Ramos (cell line): ENCODE measurements around the gene WDR33.
"Not testable (repeated sequence)": the region's sequence is repeated elsewhere in the genome, so short reads cannot be mapped to it uniquely, and the experiment has no call there.

Experiments used
- in situ Hi-C: fragments of 300-500 bp; cut with MboI; formaldehyde crosslinking; loops from one replicate; pipeline ENCODE4 v1.14.3; 2022; ENCODE audit warnings: low sequenced_read_pairs; ENCODE audit not compliant: unreplicated experiment

The WDR33 gene

DNA sequence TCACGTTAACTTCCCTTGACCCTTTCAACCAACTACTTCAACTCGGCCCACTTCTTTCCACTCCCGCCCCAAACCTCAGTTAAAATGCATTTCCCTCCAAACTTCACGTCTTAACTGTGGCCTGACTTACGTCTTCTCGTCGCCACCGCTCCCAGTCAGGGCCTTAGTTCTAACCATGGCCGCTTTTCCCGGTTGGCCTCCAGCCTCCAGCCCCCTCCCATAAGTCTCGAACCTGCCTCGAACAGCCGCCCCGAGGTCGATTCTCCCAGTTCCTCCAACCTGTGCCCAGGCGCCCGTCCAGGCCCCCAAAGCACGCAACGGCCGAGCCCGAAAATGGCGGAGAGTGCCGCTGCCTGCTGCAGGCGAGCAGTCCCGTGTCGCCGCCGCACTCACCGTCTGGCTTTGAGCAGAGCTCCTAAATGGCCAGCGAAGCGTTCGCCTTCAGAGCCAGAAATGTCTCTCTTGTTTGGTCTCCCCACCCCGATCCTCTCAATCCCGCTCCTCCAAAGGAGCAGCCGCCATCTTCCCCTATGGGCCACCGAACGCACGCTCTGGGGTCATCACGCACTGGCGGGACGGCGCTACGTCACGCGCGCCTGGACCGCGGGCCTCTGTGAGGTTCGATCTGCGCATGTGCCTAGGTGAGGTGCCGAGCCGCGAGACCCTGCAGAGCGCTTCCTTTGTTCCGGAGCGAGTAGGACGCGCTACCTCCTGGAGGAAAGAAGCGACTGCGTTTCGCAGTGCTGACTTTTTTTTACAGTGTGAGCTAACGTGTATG lies at the start of gene WDR33:
Gene WDR33, minus strand, starts transcription at position 553 of the 778 bp plus-strand sequence. CDS start 40,190 bp downstream, outside the sequence.
- in situ Hi-C loops = no loop called here

DNA sequence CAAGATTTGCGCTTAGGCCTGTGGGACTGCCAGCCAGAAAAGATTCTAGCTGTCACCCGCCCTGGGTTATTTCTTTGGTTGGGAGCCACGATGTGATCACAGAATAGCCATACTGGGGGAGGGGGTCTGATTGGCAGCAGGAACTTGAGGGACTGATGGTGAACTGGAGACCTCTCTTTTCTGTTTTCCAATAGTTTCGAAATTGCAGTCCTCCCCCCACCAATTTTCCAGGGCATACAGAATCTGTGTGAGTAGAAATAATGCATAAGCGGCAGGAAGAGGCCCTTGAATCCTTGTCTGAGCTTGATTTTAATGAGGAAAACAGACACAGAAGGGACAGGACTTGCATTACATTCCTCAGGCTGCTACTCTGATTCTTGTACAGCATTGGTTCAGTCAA lies 49.2 kb upstream of the WDR33 start:
- in situ Hi-C loops = no loop called here

- in situ Hi-C loops = no loop called here
Observed at GRCh38 chr2:127859712-127860085, 48.7 kb upstream of the WDR33 start.

GRCh38 chr2:127857265-127857808 lies 46.4 kb upstream of the WDR33 start:
- in situ Hi-C loops = no loop called here

DNA sequence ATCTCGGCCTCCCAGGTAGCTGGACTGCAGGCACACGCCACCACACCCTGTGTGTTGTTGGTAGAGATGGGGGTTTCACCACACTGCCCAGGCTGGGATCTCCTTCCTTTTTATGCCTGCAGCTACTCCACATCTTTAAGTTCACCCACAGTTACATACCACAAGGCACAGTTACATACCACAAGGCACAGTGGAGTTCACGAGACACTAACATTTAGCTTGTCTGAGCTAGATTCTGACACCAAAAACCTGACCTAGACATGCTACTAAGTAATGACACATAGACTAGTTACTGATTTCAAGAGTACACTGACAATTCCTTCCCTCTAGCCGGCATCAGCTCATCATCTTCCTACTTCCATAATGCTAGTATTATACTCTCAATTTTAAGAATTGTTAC lies 42.7 kb upstream of the WDR33 start:
- in situ Hi-C loops = no loop called here

- in situ Hi-C loops = no loop called here
Observed at GRCh38 chr2:127852388-127852787, 41.4 kb upstream of the WDR33 start.

DNA sequence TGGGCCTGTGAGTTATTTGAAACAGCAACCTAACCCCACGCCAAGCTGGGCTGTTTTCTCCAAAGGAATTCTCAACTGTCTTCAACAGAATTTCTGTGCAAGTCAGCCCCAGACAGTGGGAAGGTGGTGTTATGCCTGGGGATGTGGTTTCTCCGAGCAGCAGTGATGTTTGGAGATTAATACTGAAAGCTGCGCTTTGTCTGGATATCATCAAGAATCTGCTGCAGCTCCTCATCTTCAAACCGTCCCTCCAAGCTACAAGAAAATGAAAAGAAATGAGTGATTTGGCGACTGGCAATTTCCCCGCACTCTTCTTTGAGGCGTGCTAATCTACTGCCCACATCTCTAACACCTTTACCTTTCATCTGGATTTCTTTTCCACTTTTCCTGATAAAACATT lies 37.0 kb upstream of the WDR33 start:
- in situ Hi-C loops = no loop called here

GRCh38 chr2:127844973-127845372 lies 34.0 kb upstream of the WDR33 start:
- in situ Hi-C loops = no loop called here

GRCh38 chr2:127843677-127844076 lies 32.7 kb upstream of the WDR33 start:
- in situ Hi-C loops = no loop called here

DNA sequence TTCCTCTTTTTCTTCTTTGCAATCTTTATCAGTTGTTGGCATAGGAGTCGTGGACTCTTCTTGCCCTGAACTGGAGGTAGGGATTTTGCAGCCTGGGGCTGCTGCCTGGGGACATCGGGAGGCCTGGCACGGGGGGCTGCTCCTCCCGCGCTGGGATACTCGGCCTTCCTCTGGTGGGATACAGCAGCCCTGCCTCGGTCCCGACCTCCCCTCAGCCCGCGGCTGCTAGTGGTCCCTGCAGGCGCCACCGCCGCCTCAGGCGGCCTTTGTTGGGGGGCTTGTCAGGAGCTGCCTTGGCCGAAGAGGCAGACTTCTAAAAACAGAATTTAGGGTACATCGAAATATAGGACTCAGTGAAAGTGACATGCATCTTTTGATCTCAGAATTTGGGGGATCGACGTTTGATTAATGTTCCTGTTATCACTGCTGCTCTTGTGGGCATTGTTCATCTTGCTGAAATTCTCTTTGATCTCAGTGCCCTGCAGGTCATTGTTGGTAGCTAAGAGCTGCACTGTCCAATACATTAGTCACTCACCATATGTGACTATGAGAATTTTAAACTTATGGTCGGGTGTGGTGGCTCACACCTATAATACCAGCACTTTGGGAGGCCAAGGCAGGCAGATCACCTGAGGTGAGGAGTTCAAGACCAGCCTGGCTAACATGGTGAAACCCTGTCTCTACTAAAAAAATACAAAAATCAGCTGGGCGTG lies 30.7 kb upstream of the WDR33 start:
- in situ Hi-C loops = no loop called here

DNA sequence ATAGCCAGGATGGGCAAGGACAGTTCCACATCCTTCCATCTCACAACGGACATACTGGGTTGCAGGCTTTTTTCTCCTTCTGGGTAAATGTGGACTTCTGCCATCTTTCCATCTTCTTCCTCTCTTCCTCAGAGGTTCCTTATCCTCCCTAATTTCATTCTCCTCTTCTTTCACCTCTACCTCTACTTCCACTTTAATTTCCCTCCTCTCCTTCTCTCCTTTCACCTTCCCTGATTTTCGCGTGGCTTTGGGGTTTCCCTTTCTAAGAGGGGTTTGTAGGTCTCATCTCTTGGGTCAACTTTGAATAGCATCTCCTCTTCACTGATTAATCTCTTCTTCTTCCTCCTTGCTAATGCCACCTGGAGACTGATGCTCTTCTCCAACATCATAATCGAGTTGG lies 29.9 kb upstream of the WDR33 start:
- in situ Hi-C loops = no loop called here

GRCh38 chr2:127834951-127835350 lies 24.0 kb upstream of the WDR33 start:
- in situ Hi-C loops = no loop called here

- in situ Hi-C loops = no loop called here
Observed at GRCh38 chr2:127829845-127830246, 18.9 kb upstream of the WDR33 start.

DNA sequence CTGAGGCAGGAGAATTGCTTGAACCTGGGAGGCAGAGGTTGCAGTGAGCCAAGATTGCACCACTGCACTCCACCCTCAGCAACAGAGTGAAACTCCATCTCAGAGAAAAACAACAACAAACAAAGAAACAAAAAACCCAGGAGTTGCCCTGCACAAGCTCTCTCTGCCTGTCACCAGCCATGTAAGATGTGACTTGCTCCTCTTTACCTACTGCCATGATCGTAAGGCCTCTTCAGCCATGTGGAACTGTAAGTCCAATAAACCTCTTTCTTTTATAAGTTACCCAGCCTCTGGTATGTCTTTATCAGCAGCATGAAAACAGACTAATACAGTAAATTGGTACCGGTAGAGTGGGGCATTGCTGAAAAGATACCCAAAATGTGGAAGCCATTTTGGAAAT lies 15.7 kb upstream of the WDR33 start:
- in situ Hi-C loops = not testable (repeated sequence)

- in situ Hi-C loops = no loop called here
Observed at GRCh38 chr2:127826047-127826446, 15.1 kb upstream of the WDR33 start.

DNA sequence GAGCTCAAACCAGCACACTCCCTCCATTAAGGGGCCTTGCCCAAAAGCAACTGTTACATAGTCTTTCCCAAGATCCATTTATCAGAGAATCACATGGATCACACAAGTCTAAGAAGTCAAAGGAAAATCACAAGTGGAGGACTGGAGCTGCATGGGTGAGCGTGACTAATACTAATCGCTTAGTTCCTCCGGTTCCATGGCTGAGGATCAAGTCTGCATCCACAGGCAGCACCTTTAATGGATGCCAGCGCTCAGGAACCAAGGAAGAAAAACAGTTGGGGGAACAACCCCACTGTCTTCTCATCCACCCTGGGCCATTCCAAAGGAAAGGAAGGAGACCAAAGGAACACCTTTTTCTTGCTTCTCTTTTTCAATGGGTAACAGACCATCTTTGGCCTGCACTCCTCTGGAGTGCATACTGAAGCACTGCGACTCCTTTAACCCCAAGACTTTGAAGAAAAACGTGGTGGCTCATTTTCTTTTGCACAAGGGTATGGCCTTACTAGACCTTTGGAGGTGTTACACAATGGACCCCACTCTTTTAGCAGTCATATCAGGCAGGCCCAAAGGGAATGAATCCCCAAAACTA lies 9.2 kb upstream of the WDR33 start:
- in situ Hi-C loops = no loop called here

- in situ Hi-C loops = no loop called here
Observed at GRCh38 chr2:127818794-127819425, 7.9 kb upstream of the WDR33 start.

DNA sequence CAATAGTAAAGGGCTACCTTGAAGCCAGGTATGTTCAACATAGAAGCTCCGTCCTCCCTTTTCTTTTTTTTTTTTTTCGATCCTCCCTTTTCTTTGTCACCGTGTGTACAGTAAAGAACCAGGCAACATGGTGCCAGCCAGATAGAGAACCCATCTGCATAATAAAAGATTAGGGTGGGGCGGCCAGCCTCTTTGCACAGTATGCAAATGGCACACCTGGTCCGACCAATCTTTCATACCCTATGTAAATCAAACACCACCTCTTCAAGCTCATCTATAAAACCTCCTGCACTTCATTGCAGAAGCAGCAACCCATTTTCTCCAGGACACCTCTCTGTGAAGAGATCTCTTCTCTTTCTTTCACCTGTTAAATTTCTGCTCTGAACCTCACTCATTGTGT lies 7.3 kb upstream of the WDR33 start:
- in situ Hi-C loops = no loop called here

- in situ Hi-C loops = no loop called here
Observed at GRCh38 chr2:127814677-127815076, 3.7 kb upstream of the WDR33 start.

GRCh38 chr2:127812441-127812840 lies 1.5 kb upstream of the WDR33 start:
- in situ Hi-C loops = not testable (repeated sequence)
